Measurements from ENCODE around the gene RIT2. TPM values are rescaled to one million over a fixed set of nuclear protein-coding genes. Genes with fewer than 3 reads are reported as not detected.

Gene RIT2
- total RNA-seq, 4 donors from 2014 or later: not detected

DNA sequence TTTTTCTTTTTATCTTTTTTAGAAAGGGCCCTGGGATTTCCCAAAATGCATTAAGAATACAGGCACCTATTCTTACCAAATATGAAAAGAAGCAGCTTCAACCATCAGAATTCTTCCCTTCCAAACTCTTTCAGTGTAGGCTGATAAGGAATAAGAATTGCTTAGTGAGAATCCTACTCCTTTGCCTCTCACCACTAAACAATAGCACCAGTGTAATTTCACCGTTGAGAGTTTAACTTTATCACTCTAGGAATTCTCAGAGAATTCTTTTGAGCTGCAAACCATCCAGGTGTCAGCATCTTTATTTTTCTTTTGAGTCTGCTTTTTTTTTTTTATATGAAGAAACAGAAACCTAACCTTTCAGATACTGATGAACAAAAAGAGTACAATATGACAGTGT lies 194.9 kb downstream of the RIT2 start:
- no peaks in the 10 kb centered on the region for H3K4me1 ChIP-seq
- no peak for DNase-seq (ENCODE audit: low spot score in 2 of 2)
- no peaks in the 10 kb centered on the region for H3K27me3 ChIP-seq
- no peaks in the 10 kb centered on the region for H3K9me3 ChIP-seq
- WGBS: 32% methylated on average over 1 of the region's 1 CpG
- H3K36me3 ChIP-seq: no peaks in the 10 kb centered on the region
- no peak overlapping the region for H3K27ac ChIP-seq
- no peak overlapping the region for H3K4me3 ChIP-seq
- TF ChIP-seq POLR2AphosphoS5 (IDR thresholded peaks at IDR 0.05): no peak
- TF ChIP-seq, protein P1, sequence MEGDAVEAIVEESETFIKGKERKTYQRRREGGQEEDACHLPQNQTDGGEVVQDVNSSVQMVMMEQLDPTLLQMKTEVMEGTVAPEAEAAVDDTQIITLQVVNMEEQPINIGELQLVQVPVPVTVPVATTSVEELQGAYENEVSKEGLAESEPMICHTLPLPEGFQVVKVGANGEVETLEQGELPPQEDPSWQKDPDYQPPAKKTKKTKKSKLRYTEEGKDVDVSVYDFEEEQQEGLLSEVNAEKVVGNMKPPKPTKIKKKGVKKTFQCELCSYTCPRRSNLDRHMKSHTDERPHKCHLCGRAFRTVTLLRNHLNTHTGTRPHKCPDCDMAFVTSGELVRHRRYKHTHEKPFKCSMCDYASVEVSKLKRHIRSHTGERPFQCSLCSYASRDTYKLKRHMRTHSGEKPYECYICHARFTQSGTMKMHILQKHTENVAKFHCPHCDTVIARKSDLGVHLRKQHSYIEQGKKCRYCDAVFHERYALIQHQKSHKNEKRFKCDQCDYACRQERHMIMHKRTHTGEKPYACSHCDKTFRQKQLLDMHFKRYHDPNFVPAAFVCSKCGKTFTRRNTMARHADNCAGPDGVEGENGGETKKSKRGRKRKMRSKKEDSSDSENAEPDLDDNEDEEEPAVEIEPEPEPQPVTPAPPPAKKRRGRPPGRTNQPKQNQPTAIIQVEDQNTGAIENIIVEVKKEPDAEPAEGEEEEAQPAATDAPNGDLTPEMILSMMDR (IDR thresholded peaks at IDR 0.05): no peak
- TF ChIP-seq POLR2A (IDR thresholded peaks at IDR 0.05): no peak
- no peak for TF ChIP-seq EP300 (IDR thresholded peaks at IDR 0.05)

DNA sequence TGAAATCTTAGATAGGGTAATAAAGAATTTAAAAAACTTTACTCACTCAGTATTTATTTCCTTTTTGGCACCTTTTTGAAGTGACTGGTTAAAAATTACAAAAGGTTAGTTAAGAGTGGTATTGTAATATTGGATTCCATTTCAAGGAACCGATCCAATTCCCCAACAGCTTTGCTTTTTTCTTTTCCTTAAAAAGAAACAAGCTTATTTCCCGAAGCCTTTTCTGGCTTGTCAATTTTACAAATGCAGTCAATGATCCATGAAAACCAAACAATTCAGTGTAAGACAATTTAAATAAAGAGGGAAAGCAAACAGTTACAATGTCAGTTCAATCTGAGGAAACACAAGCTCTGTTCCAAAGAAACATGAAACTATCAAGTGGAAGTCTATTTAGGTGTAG lies 200.2 kb downstream of the RIT2 start:
- Histone ChIP-seq H3K4me1 (no peaks in the 10 kb centered on the region), H3K27me3 (no peaks in the 10 kb centered on the region), H3K4me3 (no peak overlapping the region), H3K9me3 (peaks cover 1% of the 10 kb centered on the region), H3K36me3 (no peaks in the 10 kb centered on the region), H3K27ac (no peak overlapping the region)
- TF ChIP-seq, protein P1 (IDR thresholded peaks at IDR 0.05): no peak
- no peak for TF ChIP-seq EP300 (IDR thresholded peaks at IDR 0.05)
- TF ChIP-seq POLR2AphosphoS5 (IDR thresholded peaks at IDR 0.05): no peak
- TF ChIP-seq POLR2A (IDR thresholded peaks at IDR 0.05): no peak
- 69% methylated on average over 2 of the region's 2 CpGs for WGBS
- no peak for DNase-seq (ENCODE audit: low spot score in 2 of 2)

DNA sequence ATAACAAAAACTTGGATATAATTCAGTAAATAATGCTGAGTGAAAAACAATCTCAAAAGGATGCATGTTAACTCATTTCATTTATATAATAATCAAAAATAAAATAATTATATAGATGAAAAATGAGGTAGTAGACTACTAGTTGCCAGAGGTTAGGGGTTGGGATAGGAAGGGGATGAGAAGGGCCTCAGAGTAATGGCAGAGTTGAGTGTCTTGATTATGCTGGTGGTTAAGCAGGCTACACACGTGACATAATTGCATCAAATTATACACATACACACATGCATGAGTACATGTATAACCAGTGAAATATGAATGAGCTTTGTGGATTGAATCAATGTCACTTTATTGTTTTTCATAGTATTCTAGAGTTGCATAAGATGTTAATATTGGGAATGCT lies 201.0 kb downstream of the RIT2 start:
- Histone ChIP-seq H3K36me3 (no peaks in the 10 kb centered on the region), H3K4me1 (no peaks in the 10 kb centered on the region), H3K4me3 (no peak overlapping the region), H3K27me3 (no peaks in the 10 kb centered on the region), H3K9me3 (peaks cover 6% of the 10 kb centered on the region), H3K27ac (no peak overlapping the region)
- TF ChIP-seq, protein P1 (IDR thresholded peaks at IDR 0.05): no peak
- TF ChIP-seq EP300 (IDR thresholded peaks at IDR 0.05): no peak
- no peak for TF ChIP-seq POLR2AphosphoS5 (IDR thresholded peaks at IDR 0.05)
- no peak for TF ChIP-seq POLR2A (IDR thresholded peaks at IDR 0.05)
- WGBS: 76% methylated on average over 1 of the region's 1 CpG
- no peak for DNase-seq (ENCODE audit: low spot score in 2 of 2)

DNA sequence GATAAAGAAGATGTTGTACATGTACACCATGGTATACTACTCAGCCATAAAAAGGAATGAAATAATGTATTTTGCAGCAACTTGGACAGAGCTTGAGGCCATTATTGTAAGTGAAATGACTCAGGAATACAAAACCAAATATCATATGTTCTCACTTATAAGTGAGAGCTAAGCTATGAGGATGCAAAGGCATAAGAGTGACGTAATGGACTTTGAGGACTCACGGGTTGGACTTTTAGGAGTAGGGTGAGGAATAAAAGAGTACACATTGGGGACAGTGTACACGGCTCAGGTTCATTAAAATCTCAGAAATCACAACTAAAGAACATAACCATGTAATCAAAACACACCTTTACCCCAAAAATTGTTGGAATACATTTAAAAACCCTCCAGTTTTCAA lies 206.4 kb downstream of the RIT2 start:
- H3K9me3 ChIP-seq: peaks cover 6% of the 10 kb centered on the region
- H3K4me3 ChIP-seq: no peak overlapping the region
- 87% methylated on average over 3 of the region's 3 CpGs for WGBS
- TF ChIP-seq EP300 (IDR thresholded peaks at IDR 0.05) (no peak), POLR2AphosphoS5 (IDR thresholded peaks at IDR 0.05) (no peak), POLR2A (IDR thresholded peaks at IDR 0.05) (no peak)
- TF ChIP-seq, protein P1 (IDR thresholded peaks at IDR 0.05): no peak
- no peak for DNase-seq (ENCODE audit: low spot score in 2 of 2)
- no peaks in the 10 kb centered on the region for H3K27me3 ChIP-seq
- no peaks in the 10 kb centered on the region for H3K36me3 ChIP-seq
- no peaks in the 10 kb centered on the region for H3K4me1 ChIP-seq
- no peak overlapping the region for H3K27ac ChIP-seq

DNA sequence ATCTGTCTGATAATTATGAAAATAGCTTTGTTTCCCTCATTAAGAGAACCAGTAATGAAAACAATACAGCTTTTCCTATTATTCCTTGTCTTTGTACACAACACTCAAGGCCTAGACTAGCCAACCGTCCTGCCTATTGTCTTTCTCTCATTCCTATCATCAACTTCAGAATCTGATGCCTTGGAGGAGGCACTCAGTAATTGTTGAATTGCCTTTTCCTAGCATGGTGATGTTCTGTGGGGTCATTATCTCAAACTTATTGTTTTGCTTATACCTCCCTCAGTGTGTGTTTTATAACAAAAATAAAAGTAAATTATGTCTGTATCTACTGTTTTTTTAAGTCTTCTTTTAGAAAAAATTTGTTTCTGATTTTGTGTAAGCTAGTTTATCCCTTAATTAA lies 208.7 kb downstream of the RIT2 start:
- no peak overlapping the region for H3K27ac ChIP-seq
- H3K9me3 ChIP-seq: peaks cover 6% of the 10 kb centered on the region
- 77% methylated on average over 1 of the region's 1 CpG for WGBS
- no peaks in the 10 kb centered on the region for H3K27me3 ChIP-seq
- H3K4me1 ChIP-seq: no peaks in the 10 kb centered on the region
- no peak for DNase-seq (ENCODE audit: low spot score in 2 of 2)
- TF ChIP-seq, protein P1 (IDR thresholded peaks at IDR 0.05): no peak
- TF ChIP-seq POLR2A (IDR thresholded peaks at IDR 0.05): no peak
- TF ChIP-seq POLR2AphosphoS5 (IDR thresholded peaks at IDR 0.05): no peak
- TF ChIP-seq EP300 (IDR thresholded peaks at IDR 0.05): no peak
- H3K36me3 ChIP-seq: no peaks in the 10 kb centered on the region
- no peak overlapping the region for H3K4me3 ChIP-seq
